ENCODE measurements around the gene OVOL1.

The OVOL1 gene

GRCh38 chr11:65792456-65792855, 5.6 kb downstream of the OVOL1 start:
- no peak for DNase-seq (ENCODE audit: low read depth)

- no peak for DNase-seq (ENCODE audit: low read depth)
These were observed 6.3 kb downstream of the OVOL1 start for GRCh38 chr11:65793144-65793581.

GRCh38 chr11:65793625-65794400, 7.0 kb downstream of the OVOL1 start:
- DNase-seq (ENCODE audit: low read depth): no peak

- DNase-seq (ENCODE audit: low read depth): no peak
These were observed 8.0 kb downstream of the OVOL1 start for GRCh38 chr11:65794570-65795510.

- peak; percentile 16 for DNase-seq (ENCODE audit: low read depth)
These were observed 10.1 kb downstream of the OVOL1 start for GRCh38 chr11:65796726-65797601.

- DNase-seq (ENCODE audit: low read depth): no peak
These were observed 10.8 kb downstream of the OVOL1 start for GRCh38 chr11:65797711-65798110.

- no peak for DNase-seq (ENCODE audit: low read depth)
These were observed 12.0 kb downstream of the OVOL1 start for GRCh38 chr11:65798882-65799281.

GRCh38 chr11:65801153-65801987, 14.5 kb downstream of the OVOL1 start:
- no peak for DNase-seq (ENCODE audit: low read depth)

- no peak for DNase-seq (ENCODE audit: low read depth)
These were observed 16.0 kb downstream of the OVOL1 start for GRCh38 chr11:65802841-65803240.

- DNase-seq (ENCODE audit: low read depth): no peak
These were observed 17.1 kb downstream of the OVOL1 start for GRCh38 chr11:65803797-65804492.

- DNase-seq (ENCODE audit: low read depth): no peak
These were observed 20.1 kb downstream of the OVOL1 start for GRCh38 chr11:65806979-65807378.

- no peak for DNase-seq (ENCODE audit: low read depth)
These were observed 22.0 kb downstream of the OVOL1 start for GRCh38 chr11:65808744-65809341.

- DNase-seq (ENCODE audit: low read depth): no peak
These were observed 22.6 kb downstream of the OVOL1 start for GRCh38 chr11:65809496-65809895.

GRCh38 chr11:65810046-65810868, 23.4 kb downstream of the OVOL1 start:
- DNase-seq (ENCODE audit: low read depth): no peak

GRCh38 chr11:65811764-65812475, 25.1 kb downstream of the OVOL1 start:
- no peak for DNase-seq (ENCODE audit: low read depth)

GRCh38 chr11:65814131-65814985, 27.5 kb downstream of the OVOL1 start:
- no peak for DNase-seq (ENCODE audit: low read depth)

GRCh38 chr11:65814986-65815565, 28.2 kb downstream of the OVOL1 start:
- DNase-seq (ENCODE audit: low read depth): no peak
